ENCODE data around the gene ARID5B.

ARID5B gene

DNA sequence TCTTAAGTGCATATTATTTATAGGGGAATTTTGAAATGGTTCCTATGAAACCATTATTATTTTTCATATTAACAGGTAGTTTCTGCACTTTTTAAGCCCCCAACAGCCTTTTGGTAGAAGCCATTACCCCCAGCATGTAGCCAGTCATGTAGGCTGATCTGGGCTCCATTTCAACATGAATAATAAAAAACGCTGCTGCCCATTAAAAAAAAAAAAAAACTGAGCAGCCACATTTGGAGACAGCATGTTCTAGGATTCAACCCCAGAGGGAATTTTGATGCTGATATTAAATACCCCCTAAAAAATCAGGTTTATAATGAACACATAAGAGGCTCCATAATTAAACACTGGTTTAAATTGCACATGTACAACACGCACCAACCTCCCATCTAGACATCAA is 185.8 kb downstream of the ARID5B start:
- Histone ChIP-seq H3K79me2 (ENCODE audit: low read length) (peaks cover 74% of the 10 kb centered on the region), H3K9ac (ENCODE audit: low read length) (no peak overlapping the region), H3K4me3 (ENCODE audit: low read length) (no peak overlapping the region), H3K4me2 (ENCODE audit: low read depth, low read length) (no peak overlapping the region), H3K9me3 (replicated peaks; ENCODE audit: insufficient read depth, low read length) (no peaks in the 10 kb centered on the region), H3K36me3 (replicated peaks; ENCODE audit: insufficient read depth, low read length) (peaks cover 40% of the 10 kb centered on the region), H4K20me1 (ENCODE audit: insufficient read depth, low read length) (0 out of 2 replicates have a peak, but pooled peaks cover 4% of the 10 kb centered on the region), H3K27me3 (replicated peaks; ENCODE audit: insufficient read depth, low read length) (no peaks in the 10 kb centered on the region), H3K9me2 (replicated peaks; ENCODE audit: insufficient read depth, low read length) (no peaks in the 10 kb centered on the region), H3K27ac (ENCODE audit: low read length) (no peak overlapping the region), H3F3A (ENCODE audit: insufficient read depth, low read length) (no peaks in the 10 kb centered on the region), H3K4me1 (ENCODE audit: low read length) (peaks cover 5% of the 10 kb centered on the region), H2AFZ (ENCODE audit: low read length) (no peak overlapping the region)
- TF ChIP-seq EZH2phosphoT487 (IDR thresholded peaks at IDR 0.05; ENCODE audit: low read length) (no peak), EZH2 (optimal IDR thresholded peaks at IDR 0.05; ENCODE audit: low read depth, low read length) (no peak)
- TF ChIP-seq, protein P1, sequence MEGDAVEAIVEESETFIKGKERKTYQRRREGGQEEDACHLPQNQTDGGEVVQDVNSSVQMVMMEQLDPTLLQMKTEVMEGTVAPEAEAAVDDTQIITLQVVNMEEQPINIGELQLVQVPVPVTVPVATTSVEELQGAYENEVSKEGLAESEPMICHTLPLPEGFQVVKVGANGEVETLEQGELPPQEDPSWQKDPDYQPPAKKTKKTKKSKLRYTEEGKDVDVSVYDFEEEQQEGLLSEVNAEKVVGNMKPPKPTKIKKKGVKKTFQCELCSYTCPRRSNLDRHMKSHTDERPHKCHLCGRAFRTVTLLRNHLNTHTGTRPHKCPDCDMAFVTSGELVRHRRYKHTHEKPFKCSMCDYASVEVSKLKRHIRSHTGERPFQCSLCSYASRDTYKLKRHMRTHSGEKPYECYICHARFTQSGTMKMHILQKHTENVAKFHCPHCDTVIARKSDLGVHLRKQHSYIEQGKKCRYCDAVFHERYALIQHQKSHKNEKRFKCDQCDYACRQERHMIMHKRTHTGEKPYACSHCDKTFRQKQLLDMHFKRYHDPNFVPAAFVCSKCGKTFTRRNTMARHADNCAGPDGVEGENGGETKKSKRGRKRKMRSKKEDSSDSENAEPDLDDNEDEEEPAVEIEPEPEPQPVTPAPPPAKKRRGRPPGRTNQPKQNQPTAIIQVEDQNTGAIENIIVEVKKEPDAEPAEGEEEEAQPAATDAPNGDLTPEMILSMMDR (IDR thresholded peaks at IDR 0.05; ENCODE audit: low read length), result no peak
- no peak for DNase-seq

DNA sequence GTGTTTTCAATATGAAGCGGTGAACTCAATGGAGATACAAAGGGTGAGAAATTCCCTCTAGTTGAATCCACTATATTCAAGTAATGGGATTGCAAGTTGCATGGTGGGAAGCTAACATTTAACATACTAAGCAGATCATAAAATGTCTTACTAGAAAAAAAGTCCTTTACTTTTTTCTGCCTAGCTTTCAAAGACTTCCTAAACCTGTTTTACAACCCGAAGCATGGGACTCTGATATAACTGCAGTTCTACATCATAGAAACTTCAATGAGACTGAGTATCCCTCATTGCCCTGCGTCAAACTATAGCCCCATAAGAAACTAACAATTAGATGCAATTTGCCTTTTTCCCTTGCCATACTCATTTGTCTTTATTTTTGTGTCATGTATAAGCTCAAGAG is 187.3 kb downstream of the ARID5B start:
- Histone ChIP-seq H3K4me3 (ENCODE audit: low read length) (no peak overlapping the region), H3K4me1 (ENCODE audit: low read length) (no peaks in the 10 kb centered on the region), H3K27ac (ENCODE audit: low read length) (no peak overlapping the region), H3K4me2 (ENCODE audit: low read depth, low read length) (no peak overlapping the region), H3K79me2 (ENCODE audit: low read length) (peaks cover 67% of the 10 kb centered on the region), H3F3A (ENCODE audit: insufficient read depth, low read length) (no peaks in the 10 kb centered on the region), H2AFZ (ENCODE audit: low read length) (no peak overlapping the region), H3K27me3 (replicated peaks; ENCODE audit: insufficient read depth, low read length) (no peaks in the 10 kb centered on the region), H3K9me3 (replicated peaks; ENCODE audit: insufficient read depth, low read length) (no peaks in the 10 kb centered on the region), H4K20me1 (ENCODE audit: insufficient read depth, low read length) (no peaks in the 10 kb centered on the region), H3K9ac (ENCODE audit: low read length) (no peak overlapping the region), H3K9me2 (replicated peaks; ENCODE audit: insufficient read depth, low read length) (no peaks in the 10 kb centered on the region), H3K36me3 (replicated peaks; ENCODE audit: insufficient read depth, low read length) (peaks cover 48% of the 10 kb centered on the region)
- DNase-seq, result no peak
- no peak for TF ChIP-seq EZH2phosphoT487 (IDR thresholded peaks at IDR 0.05; ENCODE audit: low read length)
- TF ChIP-seq EZH2 (optimal IDR thresholded peaks at IDR 0.05; ENCODE audit: low read depth, low read length), result no peak
- TF ChIP-seq, protein P1 (IDR thresholded peaks at IDR 0.05; ENCODE audit: low read length), result no peak

DNA sequence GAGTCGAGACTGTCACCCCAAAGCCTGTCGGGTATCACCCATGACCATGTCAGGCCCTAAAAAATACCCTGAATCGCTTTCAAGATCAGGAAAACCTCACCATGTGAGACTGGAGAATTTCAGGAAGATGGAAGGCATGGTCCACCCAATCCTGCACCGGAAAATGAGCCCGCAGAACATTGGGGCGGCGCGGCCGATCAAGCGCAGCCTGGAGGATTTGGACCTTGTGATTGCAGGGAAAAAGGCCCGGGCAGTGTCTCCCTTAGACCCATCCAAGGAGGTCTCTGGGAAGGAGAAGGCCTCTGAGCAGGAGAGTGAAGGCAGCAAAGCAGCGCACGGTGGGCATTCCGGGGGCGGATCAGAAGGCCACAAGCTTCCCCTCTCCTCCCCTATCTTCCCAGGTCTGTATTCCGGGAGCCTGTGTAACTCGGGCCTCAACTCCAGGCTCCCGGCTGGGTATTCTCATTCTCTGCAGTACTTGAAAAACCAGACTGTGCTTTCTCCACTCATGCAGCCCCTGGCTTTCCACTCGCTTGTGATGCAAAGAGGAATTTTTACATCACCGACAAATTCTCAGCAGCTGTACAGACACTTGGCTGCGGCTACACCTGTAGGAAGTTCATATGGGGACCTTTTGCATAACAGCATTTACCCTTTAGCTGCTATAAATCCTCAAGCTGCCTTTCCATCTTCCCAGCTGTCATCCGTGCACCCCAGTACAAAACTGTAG is 191.0 kb downstream of the ARID5B start:
- no peaks in the 10 kb centered on the region for H3K4me1 ChIP-seq (ENCODE audit: low read length)
- no peak overlapping the region for H2AFZ ChIP-seq (ENCODE audit: low read length)
- no peak overlapping the region for H3K27ac ChIP-seq (ENCODE audit: low read length)
- TF ChIP-seq EZH2 (optimal IDR thresholded peaks at IDR 0.05; ENCODE audit: low read depth, low read length) (no peak), EZH2phosphoT487 (IDR thresholded peaks at IDR 0.05; ENCODE audit: low read length) (no peak)
- TF ChIP-seq, protein P1 (IDR thresholded peaks at IDR 0.05; ENCODE audit: low read length), result no peak
- H3K36me3 ChIP-seq (replicated peaks; ENCODE audit: insufficient read depth, low read length), result peaks cover 39% of the 10 kb centered on the region
- H3K27me3 ChIP-seq (replicated peaks; ENCODE audit: insufficient read depth, low read length), result no peaks in the 10 kb centered on the region
- no peaks in the 10 kb centered on the region for H4K20me1 ChIP-seq (ENCODE audit: insufficient read depth, low read length)
- no peaks in the 10 kb centered on the region for H3K9me2 ChIP-seq (replicated peaks; ENCODE audit: insufficient read depth, low read length)
- H3K9me3 ChIP-seq (replicated peaks; ENCODE audit: insufficient read depth, low read length), result no peaks in the 10 kb centered on the region
- H3K4me2 ChIP-seq (ENCODE audit: low read depth, low read length), result no peak overlapping the region
- no peak for DNase-seq
- no peaks in the 10 kb centered on the region for H3F3A ChIP-seq (ENCODE audit: insufficient read depth, low read length)
- H3K79me2 ChIP-seq (ENCODE audit: low read length), result peaks cover 39% of the 10 kb centered on the region
- H3K9ac ChIP-seq (ENCODE audit: low read length), result no peak overlapping the region
- H3K4me3 ChIP-seq (ENCODE audit: low read length), result no peak overlapping the region
